Measurements from ENCODE around the gene PPM1D. TPM values are rescaled to one million over a fixed set of nuclear protein-coding genes. Genes with fewer than 3 reads are reported as not detected.

The PPM1D gene
- total and polyA plus RNA-seq, 2 donors (not counting 1 experiment from before 2014, with no cell fraction given) = 6.5 to 27.2 TPM

- no peaks in the 10 kb centered on the region for H3K27me3 Mint-ChIP-seq
- ChIA-PET POLR2A (no interaction called here), CTCF (interaction anchor here (0.6 to 1.0 kb wide), 2 partner anchors 10 to 124 kb away, joined by 3 read pairs; no protein-coding TSS in a partner anchor)
- Histone ChIP-seq H2AFZ (ENCODE audit: insufficient read depth, low read depth, low read length, poor library complexity, severe bottlenecking) (no peak overlapping the region), H3K4me1 (ENCODE audit: control insufficient read depth in 2 of 2, insufficient read depth in 2 of 2, low read length in 2 of 2) (no peaks in the 10 kb centered on the region), H3K27ac (ENCODE audit: low read length in 2 of 2) (no peak overlapping the region), H3K9me3 (ENCODE audit: control extremely low read depth in 1 of 3, control insufficient read depth in 2 of 3, insufficient read depth in 1 of 3, low read length in 2 of 3) (peaks cover 1 to 35% (median 15%) of the 10 kb centered on the region in 3 donors), H4K20me1 (ENCODE audit: control insufficient read depth, insufficient read depth, low read length, poor library complexity, severe bottlenecking) (no peaks in the 10 kb centered on the region), H3K4me3 (ENCODE audit: control extremely low read depth in 1 of 5, extremely low read depth in 1 of 5, insufficient read depth in 1 of 5, low read depth in 2 of 5, low read length in 4 of 5) (no peak overlapping the region), H3K4me2 (replicated peaks; ENCODE audit: low read depth, low read length, poor library complexity, severe bottlenecking) (no peak overlapping the region), H3K79me2 (ENCODE audit: control insufficient read depth, insufficient read depth, low read length) (no peaks in the 10 kb centered on the region), H3K36me3 (replicated peaks in 1 of 2; ENCODE audit: control extremely low read depth in 1 of 2, control insufficient read depth in 1 of 2, extremely low read depth in 1 of 2, insufficient read depth in 2 of 2, low read length in 1 of 2) (no peaks in the 10 kb centered on the region), H3K9ac (ENCODE audit: low read length) (no peak overlapping the region), H3K27me3 (replicated peaks in 1 of 4; ENCODE audit: control extremely low read depth in 1 of 4, control insufficient read depth in 3 of 4, insufficient read depth in 4 of 4, low read length in 3 of 4) (no peaks in the 10 kb centered on the region)
- no peak for TF ChIP-seq CTCF (IDR thresholded peaks at IDR 0.05)
- TF ChIP-seq EZH2 (IDR thresholded peaks at IDR 0.05; ENCODE audit: borderline replicate concordance, insufficient read depth, low read depth, low read length, poor library complexity, severe bottlenecking) = no peak
- intact Hi-C loops (cut with micrococcal nuclease) = no loop called here
- no peaks in the 10 kb centered on the region for H3K4me1 Mint-ChIP-seq
- peaks cover 9% of the 10 kb centered on the region for H3K9me3 Mint-ChIP-seq (ENCODE audit: insufficient read depth)
- H3K4me3 Mint-ChIP-seq = no peak overlapping the region
- no peak overlapping the region for H3K27ac Mint-ChIP-seq
- ATAC-seq (ENCODE audit: low read depth) (no peak), DNase-seq (no peak)
- no CpG with 5 or more reads among the region's 3 CpGs for WGBS (ENCODE audit: insufficient coverage)
Observed at GRCh38 chr17:60562421-60562820, 37.6 kb upstream of the PPM1D start.

- no peaks in the 10 kb centered on the region for H3K4me1 ChIP-seq (ENCODE audit: control insufficient read depth in 2 of 2, insufficient read depth in 2 of 2, low read length in 2 of 2)
- DNase-seq (no peak), ATAC-seq (ENCODE audit: low read depth) (no peak)
- H3K27ac ChIP-seq (ENCODE audit: low read length in 2 of 2) = no peak overlapping the region
- Mint-ChIP-seq H3K27ac (no peak overlapping the region), H3K9me3 (ENCODE audit: insufficient read depth) (peaks cover 4% of the 10 kb centered on the region), H3K27me3 (no peaks in the 10 kb centered on the region), H3K4me3 (no peak overlapping the region), H3K4me1 (no peaks in the 10 kb centered on the region)
- peaks cover 0 to 21% (median 2%) of the 10 kb centered on the region in 3 donors for H3K9me3 ChIP-seq (ENCODE audit: control extremely low read depth in 1 of 3, control insufficient read depth in 2 of 3, insufficient read depth in 1 of 3, low read length in 2 of 3)
- H3K36me3 ChIP-seq (replicated peaks in 1 of 2; ENCODE audit: control extremely low read depth in 1 of 2, control insufficient read depth in 1 of 2, extremely low read depth in 1 of 2, insufficient read depth in 2 of 2, low read length in 1 of 2) = no peaks in the 10 kb centered on the region
- no peak overlapping the region for H2AFZ ChIP-seq (ENCODE audit: insufficient read depth, low read depth, low read length, poor library complexity, severe bottlenecking)
- H3K4me3 ChIP-seq (ENCODE audit: control extremely low read depth in 1 of 5, extremely low read depth in 1 of 5, insufficient read depth in 1 of 5, low read depth in 2 of 5, low read length in 4 of 5) = no peak overlapping the region
- H4K20me1 ChIP-seq (ENCODE audit: control insufficient read depth, insufficient read depth, low read length, poor library complexity, severe bottlenecking) = no peaks in the 10 kb centered on the region
- no peaks in the 10 kb centered on the region for H3K27me3 ChIP-seq (replicated peaks in 1 of 4; ENCODE audit: control extremely low read depth in 1 of 4, control insufficient read depth in 3 of 4, insufficient read depth in 4 of 4, low read length in 3 of 4)
- WGBS (ENCODE audit: insufficient coverage) = no CpG with 5 or more reads among the region's 2 CpGs
- TF ChIP-seq CTCF (IDR thresholded peaks at IDR 0.05) = no peak
- TF ChIP-seq EZH2 (IDR thresholded peaks at IDR 0.05; ENCODE audit: borderline replicate concordance, insufficient read depth, low read depth, low read length, poor library complexity, severe bottlenecking) = no peak
- H3K4me2 ChIP-seq (replicated peaks; ENCODE audit: low read depth, low read length, poor library complexity, severe bottlenecking) = no peak overlapping the region
- intact Hi-C loops (cut with micrococcal nuclease) = no loop called here
- CTCF ChIA-PET = interaction anchor here (0.7 kb wide), 2 partner anchors 14 to 861 kb away, joined by 3 to 5 read pairs; no protein-coding TSS in a partner anchor
- POLR2A ChIA-PET = no interaction called here
- no peaks in the 10 kb centered on the region for H3K79me2 ChIP-seq (ENCODE audit: control insufficient read depth, insufficient read depth, low read length)
- no peak overlapping the region for H3K9ac ChIP-seq (ENCODE audit: low read length)
Observed at GRCh38 chr17:60563743-60564142, 36.2 kb upstream of the PPM1D start.
